HepG2 (cell line): ENCODE results near the gene UTP11. TPM values are rescaled to one million over a fixed set of nuclear protein-coding genes. Genes with fewer than 3 reads are reported as not detected.

ENCODE experiments used
- ATAC-seq: fragments of 200-7000 bp; cut with Tn5 transposase; 3 replicates; pipeline ENCODE4 v1.9.1; 2020; ENCODE audit warnings: mild to moderate bottlenecking, moderate library complexity
- BruUV-seq: library from RNA; stranded (reverse); fragments of 400-500 nt; replicated peaks from 2 replicates; lab custom pipeline; 2021; lab: Mats Ljungman, UMichigan
- CTCF ChIA-PET: fragments of 300-600 bp; formaldehyde crosslinking; extraction: SDS; loops from one replicate; lab custom pipeline; 2021; ENCODE audit warnings: low total read pairs, inconsistent platforms, low intra/inter-chr PET ratio; lab: Yijun Ruan, JAX
- POLR2A ChIA-PET: fragments of 350-600 bp; sonication (Branson Sonifier 250); formaldehyde crosslinking; loops from one replicate; lab custom pipeline; 2020; ENCODE audit warnings: antibody characterized with exemption, inconsistent platforms; lab: Yijun Ruan, JAX
- DNase-seq: peaks from one replicate; pipeline ENCODE4 v3.0.0-alpha.2; 2015; ENCODE audit warnings: low spot score
- FAIRE-seq: peaks from 3 replicates; lab custom pipeline; 2011; peaks lifted over from hg19 to GRCh38; lab: Jason Lieb, UNC
- H2AFZ ChIP-seq: one replicate; pipeline ENCODE4 v1.6.1; 2011; ENCODE audit warnings: low read length, inconsistent platforms
- H3K27ac ChIP-seq: fragments of 300-600 bp; 3 replicates; pipeline ENCODE4 v1.8.0; 2011; ENCODE audit warnings: mixed run types, mild to moderate bottlenecking, mixed read lengths, low read length, inconsistent platforms; ENCODE audit not compliant: insufficient read depth; ENCODE audit errors: extremely low read length
- H3K27me3 ChIP-seq, 2 experiments: fragments of 200-600 bp in 1 of 2; 2 replicates in 1 of 2; 3 replicates in 1 of 2; pipeline versions ENCODE4 v1.6.0 to v1.8.0; 2011; ENCODE audit warnings: low read length in 2 of 2, mild to moderate bottlenecking in 2 of 2, moderate library complexity in 2 of 2, inconsistent platforms in 1 of 2; ENCODE audit not compliant: insufficient read depth in 2 of 2, control insufficient read depth in 1 of 2
- H3K36me3 ChIP-seq, 2 experiments: fragments of 200-600 bp in 1 of 2; replicated peaks in 1 of 2; 2 replicates in 1 of 2; 3 replicates in 1 of 2; pipeline versions ENCODE4 v1.5.1 to v1.8.0; 2011; ENCODE audit warnings: low read length in 2 of 2, inconsistent platforms in 1 of 2; ENCODE audit not compliant: insufficient read depth in 2 of 2, control insufficient read depth in 1 of 2
- H3K4me1 ChIP-seq: 2 replicates; pipeline ENCODE4 v1.5.1; 2012; ENCODE audit warnings: low read length, inconsistent platforms; ENCODE audit not compliant: insufficient read depth
- H3K4me2 ChIP-seq: 2 replicates; pipeline ENCODE4 v1.6.0; 2011; ENCODE audit warnings: low read depth, low read length, inconsistent platforms
- H3K4me3 ChIP-seq, 3 experiments: fragments of 200-600 bp in 1 of 3; sonication (generic), shearing (Covaris generic) in 1 of 3; replicated peaks in 1 of 3; 2 replicates each; pipeline ENCODE4 v1.5.1; 2011 to 2016; ENCODE audit warnings: low read length in 3 of 3, inconsistent platforms in 2 of 3, low read depth in 2 of 3, mild to moderate bottlenecking in 2 of 3, control low read depth in 1 of 3, mixed read lengths in 1 of 3; ENCODE audit not compliant: insufficient read depth in 1 of 3
- H3K79me2 ChIP-seq: one replicate; pipeline ENCODE4 v1.6.1; 2011; ENCODE audit warnings: low read length, inconsistent platforms; ENCODE audit not compliant: insufficient read depth
- H3K9ac ChIP-seq: 2 replicates; pipeline ENCODE4 v1.6.0; 2011; ENCODE audit warnings: mild to moderate bottlenecking, low read depth, low read length, inconsistent platforms; ENCODE audit not compliant: insufficient read depth
- H3K9me3 ChIP-seq: 2 replicates; pipeline ENCODE4 v1.5.1; 2012; ENCODE audit warnings: mild to moderate bottlenecking, low read length
- H4K20me1 ChIP-seq: 2 replicates; pipeline ENCODE4 v1.6.0; 2011; ENCODE audit warnings: inconsistent platforms, mild to moderate bottlenecking, low read length, moderate library complexity; ENCODE audit not compliant: insufficient read depth
- ELF3 ChIP-seq: IDR thresholded peaks from 2 replicates; pipeline ENCODE4 v1.6.1; 2016; ENCODE audit warnings: missing genetic modification reagents, missing compliant biosample characterization
- PHF8 ChIP-seq: sonication (generic); formaldehyde crosslinking; IDR thresholded peaks from 2 replicates; pipeline ENCODE4 v1.5.0; 2020; ENCODE audit warnings: missing genetic modification reagents
- POLR2A ChIP-seq, 2 experiments: IDR thresholded peaks; 2 replicates each; pipeline ENCODE4 v1.6.1; 2011; ENCODE audit warnings: low read depth in 2 of 2, low read length in 2 of 2, mild to moderate bottlenecking in 1 of 2, moderate library complexity in 1 of 2; ENCODE audit not compliant: insufficient read depth in 1 of 2
- RBM22 ChIP-seq: fragments of 200-400 bp; formaldehyde crosslinking; optimal IDR thresholded peaks from 2 replicates; pipeline ENCODE3; 2017; ENCODE audit warnings: mild to moderate bottlenecking, low read length, moderate library complexity
- RXRA ChIP-seq: sonication (generic); formaldehyde crosslinking; IDR thresholded peaks from 2 replicates; pipeline ENCODE4 v1.5.1; 2020; ENCODE audit warnings: missing genetic modification reagents
- STAG1 ChIP-seq: sonication (generic); formaldehyde crosslinking; IDR thresholded peaks from 2 replicates; pipeline ENCODE4 v1.4.0; 2020; ENCODE audit warnings: missing genetic modification reagents
- U2AF2 ChIP-seq: fragments of 200-400 bp; formaldehyde crosslinking; IDR thresholded peaks from 2 replicates; pipeline ENCODE4 v1.6.1; 2017; ENCODE audit warnings: low read depth, mild to moderate bottlenecking, low read length
- XRCC5 ChIP-seq: fragments of 200-400 bp; formaldehyde crosslinking; optimal IDR thresholded peaks from 2 replicates; pipeline ENCODE3; 2017; ENCODE audit warnings: mild to moderate bottlenecking, low read length
- ZBTB4 ChIP-seq: sonication (generic); formaldehyde crosslinking; IDR thresholded peaks from 2 replicates; pipeline ENCODE4 v1.4.0; 2020; ENCODE audit warnings: missing genetic modification reagents, mild to moderate bottlenecking, borderline replicate concordance
- ZNF513 ChIP-seq: sonication (generic); formaldehyde crosslinking; conservative IDR thresholded peaks from 2 replicates; pipeline ENCODE4 v1.5.0; 2020; ENCODE audit warnings: missing genetic modification reagents
- ZNF678 ChIP-seq: sonication (generic); formaldehyde crosslinking; IDR thresholded peaks from 2 replicates; pipeline ENCODE4 v1.4.0; 2020; ENCODE audit warnings: mild to moderate bottlenecking, missing genetic modification reagents
- ZNF746 ChIP-seq: sonication (generic); formaldehyde crosslinking; IDR thresholded peaks from 2 replicates; pipeline ENCODE4 v1.8.0; 2022; ENCODE audit warnings: mild to moderate bottlenecking, missing genetic modification reagents
- WGBS: methylation state at CpG from one replicate; pipeline ENCODE4 v1.1.6; 2017; ENCODE audit warnings: low lambda C conversion rate; 5-methylcytosine and 5-hydroxymethylcytosine counted together
- in situ Hi-C: cut with HindIII; loops from 2 replicates; pipeline ENCODE4 v1.10.0; 2017; ENCODE audit warnings: low pct_unique_long_range_greater_than_20kb; ENCODE audit not compliant: extremely low pct_ligation_motif_present
- intact Hi-C: fragments of 100-400 bp; cut with micrococcal nuclease; formaldehyde crosslinking; loops from one replicate; pipeline ENCODE4 v1.10.0; 2022; ENCODE audit not compliant: unreplicated experiment
- polyA plus RNA-seq, 8 experiments: library from polyadenylated mRNA; depleted of rRNA in 3 of 8; stranded (reverse) in 7 of 8; unstranded in 1 of 8; fragments of >200 nt; fragmentation: Illumina TruSeq in 4 of 8; extraction: Trizol in 4 of 8; gene quantifications; 2 replicates each; pipeline versions ENCODE4 v1.2.1 to v1.2.3, GENCODE V29; 2011 to 2016; ENCODE audit warnings: low read depth in 4 of 8, missing spikeins in 1 of 8, mixed read lengths in 1 of 8; ENCODE audit not compliant: insufficient read depth in 1 of 8
- total RNA-seq, 5 experiments: library from RNA; depleted of rRNA; stranded (reverse); fragments of >200 nt; fragmentation: Illumina TruSeq; extraction: Trizol; gene quantifications; 2 replicates each; pipeline ENCODE4 v1.2.3, GENCODE V29; 2016; ENCODE audit warnings: low read depth in 1 of 5
- TF ChIP-seq, protein P1 (sequence below): sonication (generic); formaldehyde crosslinking; IDR thresholded peaks from 2 replicates; pipeline ENCODE4 v1.5.0; 2020; ENCODE audit warnings: mild to moderate bottlenecking, missing genetic modification reagents, borderline replicate concordance
- TF ChIP-seq, protein P2 (sequence below): sonication (generic); formaldehyde crosslinking; IDR thresholded peaks from 2 replicates; pipeline ENCODE4 v1.5.0; 2020; ENCODE audit warnings: mild to moderate bottlenecking, missing genetic modification reagents, moderate library complexity

Gene UTP11
- total and polyA plus RNA-seq, 2 of the 13 experiments (the other 11 are each of a cell fraction or from before 2014, with no cell fraction given) = 13.5 to 44.8 TPM

DNA sequence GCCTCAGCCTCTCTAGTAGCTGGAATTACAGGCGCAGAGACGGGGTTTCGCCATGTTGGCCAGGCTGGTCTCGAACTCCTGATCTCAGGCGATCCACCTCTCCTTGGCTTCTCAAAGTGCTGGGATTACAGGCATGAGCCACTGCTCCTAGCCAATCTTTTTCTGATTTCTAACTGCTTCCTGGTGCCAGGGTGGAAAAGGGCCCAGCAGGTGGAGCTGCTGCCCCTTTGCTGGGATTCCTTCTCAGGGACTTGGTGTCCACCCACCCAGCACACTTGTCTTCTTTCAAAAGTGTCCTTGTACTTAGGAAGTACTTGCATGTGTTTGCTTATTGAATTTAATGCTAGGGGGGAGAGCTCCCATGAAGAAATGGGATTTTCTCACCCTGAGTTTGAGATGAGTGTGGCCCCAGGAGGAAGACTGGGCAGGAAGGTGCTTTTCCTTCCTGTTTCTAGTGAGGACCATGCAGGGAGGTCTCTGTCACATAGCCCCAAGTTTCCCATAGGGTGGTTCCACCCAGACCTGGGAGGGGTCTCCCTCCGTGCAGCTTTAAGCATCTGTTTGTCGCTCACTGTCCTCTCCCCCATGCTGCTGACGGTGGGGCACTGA, 14.2 kb downstream of the UTP11 start:
- H3K27ac ChIP-seq = no peak overlapping the region
- H3K79me2 ChIP-seq = no peaks in the 10 kb centered on the region
- POLR2A ChIA-PET = interaction anchor here (0.6 kb wide), 1 partner anchor 1776 kb away, joined by 3 read pairs; no protein-coding TSS in a partner anchor
- no peak overlapping the region for H3K9ac ChIP-seq
- H3K9me3 ChIP-seq = no peaks in the 10 kb centered on the region
- peaks cover 22% of the 10 kb centered on the region for H3K4me1 ChIP-seq
- ATAC-seq = peak; percentile 48
- no peak for FAIRE-seq
- 93% methylated on average over 7 of the region's 8 CpGs for WGBS
- H2AFZ ChIP-seq = no peak overlapping the region
- no peak overlapping the region for H3K4me2 ChIP-seq
- CTCF ChIA-PET = interaction anchor here (1.1 to 1.4 kb wide), 2 partner anchors 560 to 808 kb away, joined by 4 to 11 read pairs; no protein-coding TSS in a partner anchor
- in situ Hi-C loops = no loop called here
- no peaks in the 10 kb centered on the region for H4K20me1 ChIP-seq
- intact Hi-C loops = no loop called here
- H3K4me3 ChIP-seq = no peak overlapping the region
- H3K36me3 ChIP-seq = peaks cover 15 to 34% of the 10 kb centered on the region in 2 experiments
- DNase-seq = no peak
- BruUV-seq = no TSS peak
- no peaks in the 10 kb centered on the region for H3K27me3 ChIP-seq
- TF ChIP-seq POLR2A (IDR thresholded peaks at IDR 0.05; ENCODE audit: insufficient read depth in 1 of 2, low read depth in 2 of 2, low read length in 2 of 2) = no peak
- TF ChIP-seq ZBTB4 (CRISPR knock-in tag) = no peak
- TF ChIP-seq ZNF678 (CRISPR knock-in tag) = no peak
- TF ChIP-seq, protein P1, sequence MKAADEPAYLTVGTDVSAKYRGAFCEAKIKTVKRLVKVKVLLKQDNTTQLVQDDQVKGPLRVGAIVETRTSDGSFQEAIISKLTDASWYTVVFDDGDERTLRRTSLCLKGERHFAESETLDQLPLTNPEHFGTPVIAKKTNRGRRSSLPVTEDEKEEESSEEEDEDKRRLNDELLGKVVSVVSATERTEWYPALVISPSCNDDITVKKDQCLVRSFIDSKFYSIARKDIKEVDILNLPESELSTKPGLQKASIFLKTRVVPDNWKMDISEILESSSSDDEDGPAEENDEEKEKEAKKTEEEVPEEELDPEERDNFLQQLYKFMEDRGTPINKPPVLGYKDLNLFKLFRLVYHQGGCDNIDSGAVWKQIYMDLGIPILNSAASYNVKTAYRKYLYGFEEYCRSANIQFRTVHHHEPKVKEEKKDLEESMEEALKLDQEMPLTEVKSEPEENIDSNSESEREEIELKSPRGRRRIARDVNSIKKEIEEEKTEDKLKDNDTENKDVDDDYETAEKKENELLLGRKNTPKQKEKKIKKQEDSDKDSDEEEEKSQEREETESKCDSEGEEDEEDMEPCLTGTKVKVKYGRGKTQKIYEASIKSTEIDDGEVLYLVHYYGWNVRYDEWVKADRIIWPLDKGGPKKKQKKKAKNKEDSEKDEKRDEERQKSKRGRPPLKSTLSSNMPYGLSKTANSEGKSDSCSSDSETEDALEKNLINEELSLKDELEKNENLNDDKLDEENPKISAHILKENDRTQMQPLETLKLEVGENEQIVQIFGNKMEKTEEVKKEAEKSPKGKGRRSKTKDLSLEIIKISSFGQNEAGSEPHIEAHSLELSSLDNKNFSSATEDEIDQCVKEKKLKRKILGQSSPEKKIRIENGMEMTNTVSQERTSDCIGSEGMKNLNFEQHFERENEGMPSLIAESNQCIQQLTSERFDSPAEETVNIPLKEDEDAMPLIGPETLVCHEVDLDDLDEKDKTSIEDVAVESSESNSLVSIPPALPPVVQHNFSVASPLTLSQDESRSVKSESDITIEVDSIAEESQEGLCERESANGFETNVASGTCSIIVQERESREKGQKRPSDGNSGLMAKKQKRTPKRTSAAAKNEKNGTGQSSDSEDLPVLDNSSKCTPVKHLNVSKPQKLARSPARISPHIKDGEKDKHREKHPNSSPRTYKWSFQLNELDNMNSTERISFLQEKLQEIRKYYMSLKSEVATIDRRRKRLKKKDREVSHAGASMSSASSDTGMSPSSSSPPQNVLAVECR (CRISPR knock-in tag) = 0 out of 2 replicates have a peak, but pooled peaks have one; percentile 19
- peak; percentile 18 for TF ChIP-seq RBM22
- no peak for TF ChIP-seq RXRA (CRISPR knock-in tag)
- no peak for TF ChIP-seq ZNF746 (CRISPR knock-in tag)
- TF ChIP-seq U2AF2 = no peak
- TF ChIP-seq, protein P2, sequence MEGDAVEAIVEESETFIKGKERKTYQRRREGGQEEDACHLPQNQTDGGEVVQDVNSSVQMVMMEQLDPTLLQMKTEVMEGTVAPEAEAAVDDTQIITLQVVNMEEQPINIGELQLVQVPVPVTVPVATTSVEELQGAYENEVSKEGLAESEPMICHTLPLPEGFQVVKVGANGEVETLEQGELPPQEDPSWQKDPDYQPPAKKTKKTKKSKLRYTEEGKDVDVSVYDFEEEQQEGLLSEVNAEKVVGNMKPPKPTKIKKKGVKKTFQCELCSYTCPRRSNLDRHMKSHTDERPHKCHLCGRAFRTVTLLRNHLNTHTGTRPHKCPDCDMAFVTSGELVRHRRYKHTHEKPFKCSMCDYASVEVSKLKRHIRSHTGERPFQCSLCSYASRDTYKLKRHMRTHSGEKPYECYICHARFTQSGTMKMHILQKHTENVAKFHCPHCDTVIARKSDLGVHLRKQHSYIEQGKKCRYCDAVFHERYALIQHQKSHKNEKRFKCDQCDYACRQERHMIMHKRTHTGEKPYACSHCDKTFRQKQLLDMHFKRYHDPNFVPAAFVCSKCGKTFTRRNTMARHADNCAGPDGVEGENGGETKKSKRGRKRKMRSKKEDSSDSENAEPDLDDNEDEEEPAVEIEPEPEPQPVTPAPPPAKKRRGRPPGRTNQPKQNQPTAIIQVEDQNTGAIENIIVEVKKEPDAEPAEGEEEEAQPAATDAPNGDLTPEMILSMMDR (CRISPR knock-in tag) = peak; percentile 81
- no peak for TF ChIP-seq PHF8 (CRISPR knock-in tag)
- TF ChIP-seq ELF3 (CRISPR knock-in tag) = peak; percentile 45; the same call in 1 of the 2 replicates
- TF ChIP-seq XRCC5 = peak; percentile 26
- no peak for TF ChIP-seq ZNF513 (CRISPR knock-in tag)
- TF ChIP-seq STAG1 (CRISPR knock-in tag) = peak; percentile 78
